H1 (cell line): Measurements from ENCODE around the gene MACROD1.

Source experiments
- CTCF ChIP-seq, 3 experiments: IDR thresholded peaks; 1 replicate in 2 of 3; 2 replicates in 1 of 3; pipeline versions ENCODE4 v1.5.1 to v1.6.1; 2011; ENCODE audit warnings: low read length in 3 of 3, mild to moderate bottlenecking in 3 of 3, inconsistent platforms in 2 of 3, low read depth in 1 of 3, moderate library complexity in 1 of 3; ENCODE audit not compliant: insufficient read depth in 1 of 3; ENCODE audit errors: control extremely low read depth in 1 of 3
- EP300 ChIP-seq, 2 experiments: IDR thresholded peaks; 1 replicate in 1 of 2; 2 replicates in 1 of 2; pipeline ENCODE4 v1.6.1; 2011 to 2012; ENCODE audit warnings: low read depth in 2 of 2, low read length in 2 of 2, mild to moderate bottlenecking in 2 of 2, borderline replicate concordance in 1 of 2, inconsistent platforms in 1 of 2, moderate library complexity in 1 of 2
- MAX ChIP-seq: IDR thresholded peaks from 2 replicates; pipeline ENCODE4 v1.6.1; 2012; ENCODE audit warnings: inconsistent platforms
- POLR2AphosphoS5 ChIP-seq: IDR thresholded peaks from 2 replicates; pipeline ENCODE4 v1.6.1; 2011; ENCODE audit warnings: low read depth, low read length
- RBBP5 ChIP-seq: IDR thresholded peaks from 2 replicates; pipeline ENCODE4 v1.7.1; 2012; ENCODE audit warnings: low read depth, mild to moderate bottlenecking, inconsistent platforms, low read length, moderate library complexity, borderline replicate concordance

GRCh38 chr11:64043545-64043944 lies 122.4 kb downstream of the MACROD1 start:
- TF ChIP-seq MAX (no peak), RBBP5 (no peak), EP300 (IDR thresholded peaks at IDR 0.05; ENCODE audit: borderline replicate concordance in 1 of 2, low read depth in 2 of 2, low read length in 2 of 2) (no peak), POLR2AphosphoS5 (no peak), CTCF (IDR thresholded peaks at IDR 0.05; ENCODE audit: control extremely low read depth in 1 of 3, insufficient read depth in 1 of 3, low read depth in 1 of 3, low read length in 3 of 3) (no peak)
